ENCODE measurements around the gene ESR1. TPM values are rescaled to one million over a fixed set of nuclear protein-coding genes. Genes with fewer than 3 reads are reported as not detected.

Gene ESR1
- total RNA-seq, 1 donor from 2014 or later = 0.05 TPM

GRCh38 chr6:151765444-151765886 is 42.0 kb upstream of the ESR1 start:
- H2AFZ ChIP-seq (ENCODE audit: low read depth, low read length) = no peak overlapping the region
- H3K27me3 ChIP-seq (ENCODE audit: insufficient read depth, low read length) = no peaks in the 10 kb centered on the region
- no peak overlapping the region for H3K4me3 ChIP-seq (ENCODE audit: insufficient read depth, low read depth, low read length)
- peaks cover 21% of the 10 kb centered on the region for H3K4me1 ChIP-seq (ENCODE audit: insufficient read depth, low read length)
- no peak overlapping the region for H3K27ac ChIP-seq (ENCODE audit: low read depth, low read length)
- no peak overlapping the region for H3K9ac ChIP-seq (ENCODE audit: low read length)
- DNase-seq (ENCODE audit: low read depth) (peak; percentile 85), FAIRE-seq (peak; percentile 93)
- no peak for TF ChIP-seq EZH2 (IDR thresholded peaks at IDR 0.05; ENCODE audit: insufficient read depth, low read length)
- TF ChIP-seq CTCF (IDR thresholded peaks at IDR 0.05; ENCODE audit: insufficient read depth, low read depth, low read length) = peak; percentile 76
- H3K4me3 Mint-ChIP-seq (ENCODE audit: unreplicated experiment) = no peak overlapping the region
- H3K36me3 ChIP-seq (ENCODE audit: insufficient read depth, low read length) = no peaks in the 10 kb centered on the region
- H3K4me1 Mint-ChIP-seq (ENCODE audit: low read depth, unreplicated experiment) = peaks cover 15% of the 10 kb centered on the region
- H3K4me2 ChIP-seq (ENCODE audit: low read length) = peak overlapping the region; percentile 27
- H3K9me3 ChIP-seq (ENCODE audit: insufficient read depth, low read depth, low read length) = no peaks in the 10 kb centered on the region
- H4K20me1 ChIP-seq (ENCODE audit: insufficient read depth, low read length) = no peaks in the 10 kb centered on the region
- H3K79me2 ChIP-seq (ENCODE audit: insufficient read depth, low read length) = no peaks in the 10 kb centered on the region
- no peaks in the 10 kb centered on the region for H3K9me3 Mint-ChIP-seq (ENCODE audit: unreplicated experiment)
- no peaks in the 10 kb centered on the region for H3K27me3 Mint-ChIP-seq (ENCODE audit: low read depth, unreplicated experiment)
- no peaks in the 10 kb centered on the region for H3K36me3 Mint-ChIP-seq (ENCODE audit: low read depth, unreplicated experiment)
- H3K27ac Mint-ChIP-seq (ENCODE audit: unreplicated experiment) = no peak overlapping the region

GRCh38 chr6:151772446-151772845 is 35.0 kb upstream of the ESR1 start:
- no peaks in the 10 kb centered on the region for H3K9me3 ChIP-seq (ENCODE audit: insufficient read depth, low read depth, low read length)
- H3K27ac ChIP-seq (ENCODE audit: low read depth, low read length) = no peak overlapping the region
- no peaks in the 10 kb centered on the region for H4K20me1 ChIP-seq (ENCODE audit: insufficient read depth, low read length)
- Mint-ChIP-seq H3K27ac (ENCODE audit: unreplicated experiment) (no peak overlapping the region), H3K36me3 (ENCODE audit: low read depth, unreplicated experiment) (no peaks in the 10 kb centered on the region), H3K4me3 (ENCODE audit: unreplicated experiment) (no peak overlapping the region), H3K4me1 (ENCODE audit: low read depth, unreplicated experiment) (no peaks in the 10 kb centered on the region), H3K27me3 (ENCODE audit: low read depth, unreplicated experiment) (peaks cover 3% of the 10 kb centered on the region), H3K9me3 (ENCODE audit: unreplicated experiment) (no peaks in the 10 kb centered on the region)
- DNase-seq (ENCODE audit: low read depth) (no peak), FAIRE-seq (no peak)
- no peak overlapping the region for H3K4me2 ChIP-seq (ENCODE audit: low read length)
- H3K79me2 ChIP-seq (ENCODE audit: insufficient read depth, low read length) = no peaks in the 10 kb centered on the region
- H2AFZ ChIP-seq (ENCODE audit: low read depth, low read length) = no peak overlapping the region
- TF ChIP-seq CTCF (IDR thresholded peaks at IDR 0.05; ENCODE audit: insufficient read depth, low read depth, low read length) (no peak), EZH2 (IDR thresholded peaks at IDR 0.05; ENCODE audit: insufficient read depth, low read length) (no peak)
- H3K36me3 ChIP-seq (ENCODE audit: insufficient read depth, low read length) = no peaks in the 10 kb centered on the region
- no peak overlapping the region for H3K4me3 ChIP-seq (ENCODE audit: insufficient read depth, low read depth, low read length)
- H3K27me3 ChIP-seq (ENCODE audit: insufficient read depth, low read length) = no peaks in the 10 kb centered on the region
- no peak overlapping the region for H3K9ac ChIP-seq (ENCODE audit: low read length)
- no peaks in the 10 kb centered on the region for H3K4me1 ChIP-seq (ENCODE audit: insufficient read depth, low read length)

- no peaks in the 10 kb centered on the region for H3K36me3 ChIP-seq (ENCODE audit: insufficient read depth, low read length)
- no peaks in the 10 kb centered on the region for H4K20me1 ChIP-seq (ENCODE audit: insufficient read depth, low read length)
- no peak overlapping the region for H2AFZ ChIP-seq (ENCODE audit: low read depth, low read length)
- FAIRE-seq (no peak), DNase-seq (ENCODE audit: low read depth) (no peak)
- H3K79me2 ChIP-seq (ENCODE audit: insufficient read depth, low read length) = no peaks in the 10 kb centered on the region
- no peaks in the 10 kb centered on the region for H3K4me1 ChIP-seq (ENCODE audit: insufficient read depth, low read length)
- TF ChIP-seq EZH2 (IDR thresholded peaks at IDR 0.05; ENCODE audit: insufficient read depth, low read length) (no peak), CTCF (IDR thresholded peaks at IDR 0.05; ENCODE audit: insufficient read depth, low read depth, low read length) (no peak)
- H3K27ac ChIP-seq (ENCODE audit: low read depth, low read length) = no peak overlapping the region
- Mint-ChIP-seq H3K4me3 (ENCODE audit: unreplicated experiment) (no peak overlapping the region), H3K4me1 (ENCODE audit: low read depth, unreplicated experiment) (no peaks in the 10 kb centered on the region), H3K9me3 (ENCODE audit: unreplicated experiment) (no peaks in the 10 kb centered on the region), H3K27ac (ENCODE audit: unreplicated experiment) (no peak overlapping the region), H3K27me3 (ENCODE audit: low read depth, unreplicated experiment) (peaks cover 3% of the 10 kb centered on the region), H3K36me3 (ENCODE audit: low read depth, unreplicated experiment) (no peaks in the 10 kb centered on the region)
- H3K4me3 ChIP-seq (ENCODE audit: insufficient read depth, low read depth, low read length) = no peak overlapping the region
- H3K9me3 ChIP-seq (ENCODE audit: insufficient read depth, low read depth, low read length) = no peaks in the 10 kb centered on the region
- H3K9ac ChIP-seq (ENCODE audit: low read length) = no peak overlapping the region
- H3K4me2 ChIP-seq (ENCODE audit: low read length) = no peak overlapping the region
- H3K27me3 ChIP-seq (ENCODE audit: insufficient read depth, low read length) = no peaks in the 10 kb centered on the region
Measured at GRCh38 chr6:151773382-151773781, 34.1 kb upstream of the ESR1 start.
